HEK293 (cell line): ENCODE results near the gene SP9.

Source experiments
- CTCF ChIP-seq: fragments of 450-650 bp; formaldehyde crosslinking; IDR thresholded peaks from 2 replicates; pipeline ENCODE4 v1.5.1; 2016; ENCODE audit warnings: missing biosample characterization, missing genetic modification characterization
- ZBTB10 ChIP-seq: fragments of 450-650 bp; formaldehyde crosslinking; IDR thresholded peaks from 2 replicates; pipeline ENCODE4 v1.5.1; 2016; ENCODE audit warnings: missing biosample characterization, missing genetic modification characterization
- ZNF140 ChIP-seq: fragments of 450-650 bp; formaldehyde crosslinking; IDR thresholded peaks from 2 replicates; pipeline ENCODE4 v1.5.1; 2016; ENCODE audit warnings: missing biosample characterization, missing genetic modification characterization
- ZNF24 ChIP-seq: fragments of 450-650 bp; formaldehyde crosslinking; IDR thresholded peaks from 2 replicates; pipeline ENCODE4 v1.5.1; 2016; ENCODE audit warnings: missing biosample characterization, missing genetic modification characterization
- ZNF785 ChIP-seq: fragments of 450-650 bp; formaldehyde crosslinking; IDR thresholded peaks from 2 replicates; pipeline ENCODE4 v1.5.1; 2016; ENCODE audit warnings: missing biosample characterization, missing genetic modification characterization

- TF ChIP-seq CTCF (tag by site-specific recombination), result no peak
- no peak for TF ChIP-seq ZNF140 (tag by site-specific recombination)
- no peak for TF ChIP-seq ZBTB10 (tag by site-specific recombination)
- TF ChIP-seq ZNF785 (tag by site-specific recombination), result no peak
- no peak for TF ChIP-seq ZNF24 (tag by site-specific recombination)
These were observed 1.3 kb downstream of the SP9 start for GRCh38 chr2:174335988-174336500.
